GM12873 (cell line): ENCODE data around the gene ZNF101.

Experiments
- TF ChIP-seq, protein P1 (sequence below): IDR thresholded peaks from 2 replicates; pipeline ENCODE4 v1.5.1; 2012; ENCODE audit warnings: low read depth, mild to moderate bottlenecking, moderate library complexity, low read length, control low read depth; ENCODE audit not compliant: insufficient read depth; ENCODE audit errors: missing control alignments

The ZNF101 gene

DNA sequence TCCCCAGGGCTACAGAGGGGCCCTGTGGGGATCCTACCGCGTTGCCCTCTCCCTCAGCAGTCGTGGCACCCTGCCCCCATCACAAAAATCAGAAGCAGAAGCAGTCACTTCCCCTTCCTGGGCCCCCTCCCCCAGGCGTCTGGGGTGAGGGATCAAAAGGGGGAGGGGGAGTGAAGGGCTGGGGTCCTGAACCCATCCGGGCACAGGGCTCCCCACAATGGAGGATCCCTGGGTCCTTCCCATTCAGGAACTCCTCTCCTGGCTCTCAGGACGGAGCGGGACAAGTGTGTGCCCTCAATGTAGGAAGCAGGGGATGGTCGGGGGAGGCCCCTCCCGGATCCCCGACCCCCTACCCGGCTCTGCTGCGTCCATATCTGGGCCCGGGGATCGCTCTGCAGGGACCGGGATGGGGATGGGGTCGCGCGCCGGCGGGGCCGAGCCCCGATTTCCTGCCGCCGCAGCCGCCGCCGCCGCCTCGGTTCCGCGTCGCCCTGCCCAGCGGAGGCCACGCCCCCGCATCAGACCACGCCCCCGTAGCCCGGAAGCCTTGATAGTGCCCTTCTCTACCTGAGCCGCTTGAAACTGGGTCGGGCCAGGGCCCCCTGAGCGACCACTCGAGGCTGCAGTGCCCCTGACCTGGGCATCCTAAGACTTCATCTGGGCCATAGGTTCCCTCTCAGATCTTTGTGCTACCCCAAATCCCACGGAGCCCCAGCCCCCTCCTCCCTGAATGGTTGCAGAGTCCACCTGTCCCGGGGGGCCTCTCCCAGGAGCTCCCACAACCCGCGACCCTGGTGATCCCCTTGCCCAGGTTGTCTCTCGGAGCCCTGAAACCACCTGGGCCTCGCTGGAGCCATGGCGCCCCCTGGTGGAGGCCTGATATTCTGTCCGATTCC lies 25.2 kb upstream of the ZNF101 start, which contains the start of gene GMIP:
Gene GMIP (minus strand): TSS at position 500 of the 896 bp plus-strand sequence. CDS start 128 bp downstream, at position 372.
- TF ChIP-seq, protein P1, sequence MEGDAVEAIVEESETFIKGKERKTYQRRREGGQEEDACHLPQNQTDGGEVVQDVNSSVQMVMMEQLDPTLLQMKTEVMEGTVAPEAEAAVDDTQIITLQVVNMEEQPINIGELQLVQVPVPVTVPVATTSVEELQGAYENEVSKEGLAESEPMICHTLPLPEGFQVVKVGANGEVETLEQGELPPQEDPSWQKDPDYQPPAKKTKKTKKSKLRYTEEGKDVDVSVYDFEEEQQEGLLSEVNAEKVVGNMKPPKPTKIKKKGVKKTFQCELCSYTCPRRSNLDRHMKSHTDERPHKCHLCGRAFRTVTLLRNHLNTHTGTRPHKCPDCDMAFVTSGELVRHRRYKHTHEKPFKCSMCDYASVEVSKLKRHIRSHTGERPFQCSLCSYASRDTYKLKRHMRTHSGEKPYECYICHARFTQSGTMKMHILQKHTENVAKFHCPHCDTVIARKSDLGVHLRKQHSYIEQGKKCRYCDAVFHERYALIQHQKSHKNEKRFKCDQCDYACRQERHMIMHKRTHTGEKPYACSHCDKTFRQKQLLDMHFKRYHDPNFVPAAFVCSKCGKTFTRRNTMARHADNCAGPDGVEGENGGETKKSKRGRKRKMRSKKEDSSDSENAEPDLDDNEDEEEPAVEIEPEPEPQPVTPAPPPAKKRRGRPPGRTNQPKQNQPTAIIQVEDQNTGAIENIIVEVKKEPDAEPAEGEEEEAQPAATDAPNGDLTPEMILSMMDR, result peak; percentile 80

DNA sequence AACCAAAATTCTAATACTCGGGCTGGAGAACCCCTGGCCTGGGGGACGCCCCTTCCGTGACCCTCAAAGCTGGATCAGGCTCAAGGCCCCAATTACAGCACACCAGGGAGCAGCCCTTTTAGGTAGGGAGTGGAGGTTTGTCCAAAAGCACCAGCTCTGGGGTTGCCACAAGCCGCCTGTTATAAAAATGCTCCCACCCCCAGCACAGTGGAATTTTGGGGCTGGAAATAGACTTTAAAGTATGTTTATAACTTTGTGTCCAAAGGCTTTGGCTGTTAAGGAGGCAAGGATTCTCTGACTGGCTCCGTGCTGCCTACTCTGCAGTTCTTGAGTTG lies 24.6 kb upstream of the ZNF101 start:
- TF ChIP-seq, protein P1, result no peak

DNA sequence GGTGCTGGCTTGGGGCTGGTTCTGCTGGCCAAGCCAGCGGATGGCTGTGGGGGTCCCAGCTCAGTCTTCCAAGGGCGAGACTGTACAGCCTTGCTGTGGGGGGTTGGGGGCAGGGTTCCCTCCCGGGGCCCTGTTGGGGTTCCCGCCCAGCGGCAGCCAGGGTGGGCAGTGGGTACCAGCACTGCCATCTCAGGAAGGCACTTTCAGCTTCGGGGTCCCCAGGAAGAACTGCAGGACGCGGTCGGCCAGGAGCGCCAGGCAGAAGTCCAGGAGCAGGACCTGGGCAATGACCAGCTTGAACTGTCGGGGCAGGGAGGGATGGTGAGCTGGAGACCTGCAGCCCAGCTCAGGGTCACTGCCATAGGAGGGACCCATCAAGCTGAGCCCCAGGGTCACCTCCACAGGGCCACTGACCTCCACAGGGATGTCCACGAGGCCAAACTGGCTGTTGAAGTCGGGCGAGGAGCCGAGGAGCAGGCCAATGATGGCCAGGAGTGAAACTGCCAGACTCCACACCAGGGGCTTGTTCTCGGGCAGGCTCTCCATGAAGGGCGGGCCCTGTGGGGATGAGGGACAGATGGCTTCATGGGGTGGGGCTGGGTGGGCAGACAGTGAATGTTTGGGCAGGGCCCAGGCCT lies 23.3 kb upstream of the ZNF101 start:
- TF ChIP-seq, protein P1, result no peak

DNA sequence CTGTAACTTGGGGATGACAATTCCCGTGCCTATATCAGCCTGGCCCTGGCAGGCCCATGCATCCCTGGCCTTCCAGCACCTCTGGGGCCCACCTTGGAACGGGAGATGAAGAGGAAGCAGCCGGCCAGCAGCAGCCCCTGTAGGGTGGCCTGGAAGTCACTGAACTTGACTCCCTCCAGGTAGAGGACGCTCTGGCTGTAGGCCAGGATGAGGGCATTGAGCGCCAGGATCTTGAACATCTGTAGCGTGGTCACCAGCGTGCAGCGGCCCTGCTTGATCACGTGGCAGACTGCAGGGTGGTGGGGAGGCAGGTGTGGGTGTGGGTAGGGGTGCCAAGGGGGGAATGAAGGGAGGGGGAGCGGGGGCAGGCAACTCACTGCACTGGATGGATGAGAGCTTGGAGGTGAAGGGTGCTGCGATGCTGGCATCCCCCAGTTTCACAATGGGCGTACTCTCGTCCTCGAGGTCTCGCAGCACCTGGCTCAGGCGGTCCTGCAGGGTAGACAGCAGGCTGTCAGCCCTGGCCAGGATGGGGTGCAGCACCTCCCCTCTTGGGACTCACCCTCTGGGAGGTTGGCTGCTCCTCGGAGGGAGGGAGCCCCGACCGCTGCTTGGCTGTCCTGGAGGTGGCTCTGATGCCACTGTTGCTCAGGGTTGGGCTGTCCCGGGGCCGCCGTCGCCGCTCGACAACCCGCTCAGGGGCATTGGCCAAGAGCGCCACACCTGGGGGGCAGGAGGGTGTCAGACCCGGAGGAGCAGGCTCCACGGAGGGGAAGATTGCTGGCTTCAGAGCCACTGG lies 21.4 kb upstream of the ZNF101 start:
- TF ChIP-seq, protein P1, result no peak

DNA sequence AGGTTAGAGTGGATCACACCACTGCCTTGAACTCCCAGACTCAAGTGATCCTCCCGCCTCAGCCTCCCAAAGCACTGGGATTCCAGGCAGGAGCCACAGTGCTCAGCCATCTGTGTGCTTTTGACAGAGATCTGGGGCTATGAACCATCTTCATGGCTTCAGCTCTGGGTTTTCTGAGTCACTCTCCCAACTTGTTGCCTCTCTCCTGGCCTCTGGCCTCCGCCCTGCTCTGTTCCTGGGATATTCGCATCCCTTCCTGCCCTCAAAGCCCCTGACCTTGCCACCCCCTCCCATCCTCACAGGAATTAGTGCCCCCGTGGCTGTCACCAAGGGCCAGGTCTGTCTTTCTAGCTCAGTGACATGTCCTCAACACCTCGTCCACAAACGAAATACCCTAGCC lies 19.5 kb upstream of the ZNF101 start:
- TF ChIP-seq, protein P1, result no peak

DNA sequence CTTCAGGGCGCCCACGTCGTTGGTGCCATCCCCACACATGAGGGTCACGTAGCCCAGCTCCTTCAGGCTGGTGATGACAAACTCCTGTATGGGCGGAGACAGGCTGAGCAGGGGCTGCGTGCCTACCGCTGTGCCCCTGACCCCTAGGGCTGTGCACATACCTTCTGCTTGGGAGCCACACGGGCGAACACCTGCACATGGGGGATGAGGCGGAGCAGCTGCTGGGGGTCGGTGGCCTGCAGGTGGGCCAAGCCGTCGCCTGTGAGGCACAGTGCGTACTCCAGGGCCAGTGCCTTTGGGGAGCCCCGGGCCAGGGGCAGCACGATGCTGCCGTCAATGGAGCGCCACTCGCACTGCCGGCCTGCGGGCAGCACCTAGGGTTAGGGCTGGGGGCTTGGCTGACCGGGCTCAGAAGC lies 19.1 kb upstream of the ZNF101 start:
- TF ChIP-seq, protein P1, result no peak

DNA sequence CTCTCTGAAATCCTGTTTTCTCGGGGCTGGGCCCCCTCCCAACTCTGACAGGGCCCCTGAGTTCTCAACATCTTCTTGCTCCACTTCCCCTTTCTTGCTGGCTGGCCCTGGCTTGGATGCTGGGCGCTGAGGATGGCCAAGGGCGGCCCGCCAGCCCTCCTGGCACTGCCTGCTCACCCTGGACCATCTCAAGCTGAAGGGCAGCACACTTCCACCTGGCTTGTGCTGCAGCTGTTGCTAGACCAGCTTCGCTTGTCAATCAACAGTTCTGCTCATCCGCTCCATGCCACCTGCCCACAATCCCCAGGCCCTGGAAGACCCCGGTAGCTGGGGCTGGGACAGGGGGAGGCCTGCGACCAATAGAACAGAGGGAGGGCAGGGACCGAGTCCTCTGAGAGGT lies 18.3 kb upstream of the ZNF101 start:
- TF ChIP-seq, protein P1, result no peak
